HG03439 (cell line): Measurements from ENCODE around the gene INSRR.

Experiments
- ATAC-seq: cut with Tn5 transposase; IDR thresholded peaks from one replicate; pipeline ENCODE4 v1.9.1; 2021; ENCODE audit warnings: mild to moderate bottlenecking, moderate library complexity; ENCODE audit not compliant: unreplicated experiment

Gene INSRR

DNA sequence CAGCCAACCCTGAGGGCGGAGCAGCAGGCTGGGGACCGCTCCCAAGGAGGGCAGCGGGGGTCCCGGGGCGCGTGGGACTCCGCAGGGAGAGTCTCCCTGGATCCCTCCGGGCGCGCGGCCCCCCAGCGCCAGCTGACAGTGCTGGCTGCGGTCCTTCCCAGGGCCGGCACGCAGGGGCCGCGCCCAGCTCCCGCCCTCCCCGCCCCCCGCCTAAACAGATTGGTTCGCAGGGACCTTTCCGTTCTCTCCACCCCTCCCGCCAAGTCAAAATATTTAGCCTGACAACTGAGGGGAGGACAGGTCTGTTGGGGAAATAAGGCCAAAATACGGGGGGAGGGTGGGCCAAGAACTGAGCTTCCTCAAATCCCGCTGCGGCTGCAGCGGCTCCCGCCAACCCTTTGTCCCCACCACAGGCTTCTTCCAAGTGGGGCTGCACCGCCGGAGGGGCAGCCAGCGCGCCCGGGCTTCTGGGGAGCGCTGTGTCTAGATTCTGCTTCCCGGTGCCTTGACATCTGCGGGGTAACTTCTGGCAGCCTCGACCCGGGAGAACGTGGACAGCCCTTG is at the start of gene INSRR:
TSS of gene INSRR (minus strand) at position 159 of the 564 bp plus-strand sequence. CDS start 496 bp downstream, outside the sequence.
- no peak for ATAC-seq

DNA sequence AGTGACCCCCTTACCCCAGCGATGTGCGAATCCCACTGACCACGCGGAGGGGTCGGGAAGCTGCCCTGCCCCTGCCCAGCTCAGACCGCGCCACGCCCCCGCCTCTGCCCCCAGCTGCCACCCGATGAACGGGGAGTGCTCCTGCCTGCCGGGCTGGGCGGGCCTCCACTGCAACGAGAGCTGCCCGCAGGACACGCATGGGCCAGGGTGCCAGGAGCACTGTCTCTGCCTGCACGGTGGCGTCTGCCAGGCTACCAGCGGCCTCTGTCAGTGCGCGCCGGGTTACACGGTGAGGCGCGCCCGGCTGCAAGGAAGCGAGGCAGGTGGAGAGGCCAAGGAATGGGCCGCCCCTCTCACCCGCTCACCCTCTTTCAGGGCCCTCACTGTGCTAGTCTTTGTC is 49.6 kb upstream of the INSRR start:
- ATAC-seq = no peak

DNA sequence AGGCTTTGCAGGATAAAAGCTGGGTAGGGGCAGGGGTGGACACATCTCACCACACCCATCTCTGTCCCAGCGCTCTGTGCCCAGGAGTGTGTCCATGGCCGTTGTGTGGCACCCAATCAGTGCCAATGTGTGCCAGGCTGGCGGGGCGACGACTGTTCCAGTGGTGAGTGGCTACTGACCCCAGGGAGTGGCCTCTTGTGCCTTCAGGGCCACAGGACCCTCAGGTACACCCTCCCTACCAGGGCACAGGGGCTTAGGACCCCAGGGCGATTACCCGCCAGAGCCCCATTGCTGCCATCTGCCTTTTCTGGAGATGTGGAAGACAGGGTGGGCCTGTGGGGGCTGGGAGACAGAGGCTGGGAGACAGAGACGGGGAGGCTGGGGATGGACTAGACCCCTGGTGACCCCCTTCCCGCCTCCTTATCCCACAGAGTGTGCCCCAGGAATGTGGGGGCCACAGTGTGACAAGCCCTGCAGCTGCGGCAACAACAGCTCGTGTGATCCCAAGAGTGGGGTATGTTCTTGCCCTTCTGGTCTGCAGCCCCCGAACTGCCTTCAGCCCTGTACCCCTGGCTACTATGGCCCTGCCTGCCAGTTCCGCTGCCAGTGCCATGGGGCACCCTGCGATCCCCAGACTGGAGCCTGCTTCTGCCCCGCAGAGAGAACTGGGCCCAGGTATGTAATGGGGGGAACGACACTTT is 47.4 kb upstream of the INSRR start:
- ATAC-seq = no peak

DNA sequence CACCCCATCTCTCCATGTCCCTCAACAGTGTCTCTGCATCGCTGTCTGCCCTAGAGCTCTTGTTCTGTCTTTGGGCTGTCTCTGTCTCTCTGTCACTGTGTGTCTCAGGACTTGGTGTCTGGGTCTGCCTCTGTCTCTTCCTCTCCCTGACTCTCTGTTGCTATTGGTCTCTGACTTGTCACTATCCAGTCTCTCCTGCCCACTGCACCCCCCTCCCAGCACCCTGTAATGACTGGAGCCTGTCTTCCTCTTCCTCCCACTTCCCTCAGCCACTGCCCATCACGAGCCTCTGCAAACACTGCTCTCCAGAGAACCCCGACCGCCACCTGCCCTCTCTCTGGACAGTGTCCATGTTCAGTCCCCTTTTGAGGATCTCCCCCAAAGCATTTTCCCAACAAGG is 46.7 kb upstream of the INSRR start:
- ATAC-seq = no peak

DNA sequence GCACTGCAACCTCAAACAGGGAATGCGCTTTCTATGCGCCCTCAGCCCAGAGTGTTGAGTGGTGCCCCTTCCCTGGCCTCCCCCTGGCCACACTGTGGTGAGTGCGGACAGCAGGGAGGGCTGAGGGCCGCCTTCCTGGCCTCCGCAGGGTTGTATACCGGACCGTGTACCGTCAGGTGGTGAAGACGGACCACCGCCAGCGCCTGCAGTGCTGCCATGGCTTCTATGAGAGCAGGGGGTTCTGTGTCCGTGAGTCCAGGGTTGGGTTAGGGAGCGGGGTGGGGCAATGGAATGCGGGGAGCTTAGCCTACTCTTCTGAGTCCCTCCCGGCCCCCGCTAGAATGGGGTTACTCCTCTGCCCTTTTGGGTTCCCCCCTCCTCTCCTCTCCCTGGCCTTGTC is 46.3 kb upstream of the INSRR start:
- no peak for ATAC-seq

DNA sequence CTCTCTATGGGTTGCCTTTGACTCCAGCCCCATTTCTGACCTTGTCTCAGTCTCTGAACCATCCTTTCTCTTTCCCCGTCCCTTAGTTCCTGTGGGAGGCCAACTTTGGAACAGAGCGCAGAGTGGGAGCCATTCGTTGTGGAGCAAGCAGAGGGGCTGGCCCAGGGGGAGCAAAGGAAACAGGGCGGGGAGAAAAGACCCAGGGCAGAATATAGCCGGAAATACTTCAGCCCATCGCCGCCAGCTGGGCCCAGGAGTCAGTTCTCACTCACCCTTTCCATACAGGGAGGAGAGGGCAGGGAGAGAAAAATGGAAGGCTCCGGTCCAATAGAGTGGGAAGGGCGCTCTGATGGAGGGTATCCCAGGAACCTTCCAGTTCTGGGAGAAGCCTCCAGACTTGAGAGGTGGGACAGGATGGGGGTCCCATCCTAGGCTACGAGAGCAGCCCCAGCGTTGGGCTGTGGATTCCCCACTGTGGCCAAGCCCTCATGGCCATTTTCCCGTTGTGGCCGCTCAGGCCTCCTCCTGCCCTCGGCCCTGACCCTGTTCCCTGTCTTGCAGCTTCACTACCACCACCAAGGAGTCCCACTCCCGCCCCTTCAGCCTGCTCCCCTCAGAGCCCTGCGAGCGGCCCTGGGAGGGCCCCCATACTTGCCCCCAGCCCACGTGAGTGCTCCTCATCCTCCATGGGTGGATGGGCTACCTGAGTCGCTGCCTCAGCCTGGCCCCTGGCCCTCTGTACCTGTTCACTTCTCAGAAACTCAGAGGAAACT is 45.5 kb upstream of the INSRR start:
- ATAC-seq = no peak

DNA sequence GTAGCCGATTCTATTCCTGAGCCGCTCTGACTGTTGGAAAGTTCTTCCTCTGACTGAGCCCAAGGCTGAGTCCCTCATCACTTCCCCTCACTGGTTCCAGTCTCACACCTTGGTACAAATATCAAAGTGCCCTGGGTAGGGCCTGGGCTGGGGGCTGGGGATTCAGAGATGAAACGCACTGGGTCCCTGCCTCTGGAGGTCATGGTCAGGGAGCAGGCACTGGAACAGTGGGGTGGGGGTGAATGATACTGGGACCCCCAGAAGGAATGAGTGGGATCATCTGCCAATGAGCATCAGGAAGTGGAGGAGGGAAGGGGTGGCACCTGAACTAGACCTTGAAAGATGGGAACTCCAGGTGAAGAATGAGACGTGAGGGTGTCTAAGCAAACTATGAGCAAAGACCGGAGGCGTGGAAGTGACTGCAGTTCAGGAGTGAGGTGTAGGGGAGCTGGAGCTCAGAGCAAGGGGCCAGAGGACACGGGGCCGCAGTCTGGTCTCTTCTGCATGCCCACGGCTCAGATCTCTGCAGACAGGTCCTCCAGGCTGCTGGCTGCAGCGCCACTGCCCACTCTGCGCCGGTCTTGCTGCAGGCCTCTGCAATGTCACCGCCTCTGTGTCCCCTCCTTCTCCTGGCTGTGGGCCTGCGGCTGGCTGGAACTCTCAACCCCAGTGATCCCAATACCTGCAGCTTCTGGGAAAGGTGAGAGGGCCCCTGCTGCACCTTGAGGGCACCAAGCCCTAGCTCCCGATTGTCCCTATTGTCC is 44.6 kb upstream of the INSRR start:
- no peak for ATAC-seq

DNA sequence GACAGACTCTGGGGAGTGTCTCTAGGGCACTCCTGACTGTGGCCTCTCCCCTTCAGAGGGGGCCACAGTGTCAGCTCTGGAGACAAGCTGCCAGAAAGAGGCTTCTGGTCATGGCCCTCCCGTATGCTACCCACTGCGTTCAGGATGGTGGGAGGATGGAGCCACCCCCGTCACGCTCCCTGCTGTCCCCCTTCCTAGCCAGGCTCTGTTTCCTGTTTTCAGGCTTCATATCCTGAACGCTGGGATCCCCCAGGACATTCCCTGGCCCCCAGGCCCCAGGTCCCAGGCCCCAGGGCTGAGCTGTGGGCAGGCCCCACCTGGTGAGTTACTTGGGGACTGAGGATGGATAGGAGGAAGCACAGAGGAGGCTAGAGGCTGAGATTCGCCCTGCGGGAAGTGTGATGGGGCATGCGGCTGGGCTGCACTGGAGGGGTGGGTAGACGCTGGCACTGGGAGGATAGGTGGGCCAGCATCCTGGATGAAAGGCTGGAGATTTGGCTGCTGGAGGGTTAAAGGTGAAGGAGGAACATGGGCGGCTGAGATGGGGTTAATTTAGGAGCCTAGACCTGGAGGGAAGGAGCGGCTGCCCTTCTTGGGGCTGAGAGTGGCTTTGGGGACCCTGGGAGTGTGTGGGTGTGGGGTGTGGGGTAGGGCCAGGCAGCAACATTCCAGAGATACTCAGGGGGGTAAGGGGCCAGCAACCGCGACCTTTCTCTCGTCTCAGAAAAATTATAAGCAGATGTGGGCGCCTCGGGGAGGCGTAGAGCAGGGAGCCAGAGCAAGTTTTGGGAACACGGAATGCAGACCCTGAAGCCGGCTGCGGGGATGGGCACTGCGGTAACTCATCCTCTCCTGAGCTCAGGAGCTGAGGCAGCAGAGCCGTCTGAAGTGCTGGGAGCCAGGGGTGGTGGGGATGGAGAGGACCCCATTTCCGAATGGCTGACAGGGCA is 43.3 kb upstream of the INSRR start:
- no peak for ATAC-seq

DNA sequence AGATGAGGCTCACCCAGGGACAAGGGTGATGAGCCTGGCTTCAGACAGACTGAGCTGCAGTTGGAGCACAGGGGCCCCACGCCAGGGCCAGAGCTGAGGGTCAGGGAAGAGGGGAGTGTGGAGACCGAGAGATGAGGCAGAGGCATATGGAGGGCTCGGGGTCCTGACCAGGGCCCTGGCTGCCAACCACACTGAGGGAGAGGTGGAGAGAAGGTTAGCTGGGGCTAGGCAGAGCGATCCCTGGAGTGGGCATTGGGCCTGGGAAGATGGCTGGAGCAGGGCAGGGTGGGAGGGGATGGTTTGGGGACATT is 42.6 kb upstream of the INSRR start:
- ATAC-seq = no peak

DNA sequence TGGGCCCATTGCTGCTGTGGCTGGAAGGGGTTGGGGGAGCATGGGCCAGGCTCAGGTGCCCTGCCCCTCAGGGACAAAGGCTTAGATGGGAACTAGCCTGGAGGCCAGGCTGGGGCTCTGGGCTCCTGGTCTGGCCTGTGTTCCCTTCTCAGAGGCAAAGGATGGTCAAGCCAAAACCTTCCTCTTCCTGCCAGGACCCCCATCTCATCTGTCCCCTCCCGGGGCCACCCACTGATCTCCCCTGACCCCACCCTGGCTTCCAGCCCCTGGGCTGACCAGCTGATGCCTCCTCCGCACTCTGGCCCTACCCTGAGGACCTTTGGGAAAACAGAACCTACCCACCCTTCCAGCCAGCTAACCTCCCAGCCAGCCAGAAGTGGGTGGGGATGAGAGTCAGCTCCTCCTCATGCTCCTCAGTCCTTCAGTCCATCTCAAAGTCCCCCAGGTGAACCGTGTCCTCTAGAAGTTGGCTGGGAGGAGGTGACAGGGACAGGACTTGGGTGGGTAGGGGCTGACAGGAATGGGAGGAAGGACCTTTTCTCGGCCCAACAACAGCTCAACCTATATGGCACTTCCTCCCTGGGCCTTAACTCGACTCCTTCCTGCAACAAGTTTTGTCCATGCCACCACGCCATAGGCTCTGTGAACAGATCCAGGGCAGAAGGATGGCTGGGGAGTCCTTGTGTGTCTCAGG is 42.1 kb upstream of the INSRR start:
- no peak for ATAC-seq

DNA sequence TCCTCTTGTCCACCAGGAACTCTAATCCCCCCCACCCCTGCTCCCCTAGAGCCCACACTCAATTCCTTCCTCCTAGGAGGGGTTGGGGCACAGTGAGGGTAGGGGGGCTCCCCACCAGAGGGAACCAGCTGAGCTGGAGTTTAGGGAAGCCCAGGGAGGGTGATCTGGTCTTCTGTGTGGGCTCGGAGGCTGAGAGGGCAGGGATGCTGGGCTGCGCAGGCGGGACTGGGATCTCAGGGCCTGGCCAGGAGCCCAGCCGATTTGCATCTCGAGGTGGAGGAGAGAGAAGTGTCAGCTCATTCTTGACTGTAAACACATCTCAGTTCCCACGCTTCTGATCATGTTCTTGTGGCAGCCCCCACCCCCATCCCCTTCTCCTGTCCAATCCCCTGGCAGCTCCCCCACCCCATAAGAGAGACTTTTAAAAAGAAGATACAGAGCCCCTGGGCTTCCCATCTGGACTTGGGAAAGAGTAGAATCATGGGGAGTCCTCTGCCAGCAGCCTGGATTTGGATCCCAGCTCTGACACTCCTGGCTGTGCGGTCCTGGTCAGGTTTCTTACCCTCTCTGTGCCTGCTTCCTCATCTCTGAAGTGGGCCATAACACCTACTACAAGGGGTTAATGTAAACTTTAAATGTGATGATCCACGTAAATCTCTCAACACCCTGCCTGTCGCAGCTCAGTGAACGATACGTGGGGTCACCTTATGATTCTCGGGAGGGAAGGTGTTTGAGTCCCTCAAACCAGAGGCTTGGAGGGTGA is 41.2 kb upstream of the INSRR start:
- ATAC-seq = no peak

DNA sequence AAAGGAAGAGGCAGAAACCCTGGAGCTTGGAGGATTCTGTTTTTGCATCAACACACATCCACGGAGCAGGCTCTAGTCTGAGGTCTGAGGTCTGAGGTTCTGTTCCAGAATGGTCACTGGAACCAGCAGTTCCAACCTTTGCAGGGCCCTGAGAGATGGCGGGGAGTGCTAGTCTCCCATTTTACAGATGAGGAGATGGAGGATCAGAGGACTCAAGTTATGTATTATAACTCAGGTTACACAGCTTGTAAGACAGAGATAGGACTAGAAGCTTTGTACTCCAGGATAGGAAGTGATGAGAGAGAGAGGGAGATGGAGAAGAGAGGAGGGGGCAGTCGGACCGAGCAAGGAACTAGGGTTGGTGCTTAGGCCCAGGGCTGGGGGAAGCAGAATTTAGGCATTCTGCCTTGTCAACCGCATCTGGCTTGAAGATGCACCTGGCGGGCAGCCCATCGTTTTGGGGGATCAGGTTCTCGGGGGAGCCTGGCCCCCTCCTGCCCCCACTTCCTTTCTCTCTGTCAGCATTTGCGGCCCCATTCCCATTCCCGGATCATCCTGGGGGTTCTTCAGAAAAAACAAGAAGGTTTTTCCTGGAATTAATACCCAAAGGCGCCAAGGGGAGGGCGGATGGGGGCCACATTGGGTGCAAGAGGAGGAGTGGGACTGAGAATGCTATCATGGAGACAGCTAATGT is 40.2 kb upstream of the INSRR start:
- ATAC-seq = no peak

DNA sequence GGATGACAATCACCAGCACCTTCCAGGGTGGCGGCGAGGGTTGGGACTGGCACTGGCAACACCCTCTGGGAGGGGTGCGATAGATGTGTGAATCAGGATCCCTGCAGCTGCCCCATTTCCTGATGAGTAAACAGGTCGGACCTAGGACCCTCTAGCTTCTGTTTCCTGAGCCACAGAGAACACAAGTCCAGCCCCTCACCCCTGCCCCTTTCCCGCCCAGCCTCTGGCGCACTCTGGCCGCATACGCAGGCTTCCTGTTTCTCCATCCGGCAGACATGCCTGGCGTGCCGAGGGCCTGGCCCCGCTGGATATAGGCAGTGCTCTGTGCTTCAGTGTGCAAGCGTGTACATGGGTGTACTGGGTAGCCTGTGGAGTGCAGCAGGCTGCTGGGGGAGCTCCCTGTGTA is 39.2 kb upstream of the INSRR start:
- no peak for ATAC-seq

DNA sequence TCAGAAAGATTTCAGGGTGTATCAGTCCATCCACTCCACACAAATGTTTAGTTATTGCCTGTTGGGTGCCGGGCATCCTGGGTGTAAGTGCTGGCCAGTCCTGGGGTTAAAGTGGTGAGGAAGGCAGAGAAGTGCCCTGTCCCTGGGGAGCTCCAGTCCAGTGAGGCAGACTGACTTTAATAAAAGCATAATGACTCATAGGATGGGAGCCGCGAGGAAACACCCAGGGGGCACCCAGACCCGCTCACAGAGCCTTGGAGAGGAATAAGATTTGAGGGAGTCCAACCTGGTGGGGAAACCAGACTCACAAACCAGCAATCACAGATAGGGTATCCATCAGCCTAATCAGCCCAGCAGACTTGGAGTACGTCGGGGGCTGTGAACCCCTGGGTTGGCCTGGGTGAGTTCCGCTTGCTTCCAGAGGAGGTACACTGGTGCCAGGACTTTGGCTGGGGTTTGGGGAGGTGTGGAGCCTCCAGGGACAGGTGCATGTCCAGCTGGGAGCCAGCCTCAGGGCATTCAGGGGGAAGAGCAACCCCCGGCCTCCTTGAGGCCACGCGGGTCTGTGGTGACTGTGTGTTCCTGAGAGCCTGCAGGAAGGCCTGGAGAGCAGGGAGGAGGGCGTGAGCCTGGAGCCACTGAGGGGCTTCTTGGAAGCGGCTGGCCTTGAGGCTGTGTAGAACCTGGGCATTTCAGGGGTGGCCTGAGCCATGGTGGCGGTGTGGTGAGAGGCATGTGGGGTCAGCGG is 38.3 kb upstream of the INSRR start:
- no peak for ATAC-seq

DNA sequence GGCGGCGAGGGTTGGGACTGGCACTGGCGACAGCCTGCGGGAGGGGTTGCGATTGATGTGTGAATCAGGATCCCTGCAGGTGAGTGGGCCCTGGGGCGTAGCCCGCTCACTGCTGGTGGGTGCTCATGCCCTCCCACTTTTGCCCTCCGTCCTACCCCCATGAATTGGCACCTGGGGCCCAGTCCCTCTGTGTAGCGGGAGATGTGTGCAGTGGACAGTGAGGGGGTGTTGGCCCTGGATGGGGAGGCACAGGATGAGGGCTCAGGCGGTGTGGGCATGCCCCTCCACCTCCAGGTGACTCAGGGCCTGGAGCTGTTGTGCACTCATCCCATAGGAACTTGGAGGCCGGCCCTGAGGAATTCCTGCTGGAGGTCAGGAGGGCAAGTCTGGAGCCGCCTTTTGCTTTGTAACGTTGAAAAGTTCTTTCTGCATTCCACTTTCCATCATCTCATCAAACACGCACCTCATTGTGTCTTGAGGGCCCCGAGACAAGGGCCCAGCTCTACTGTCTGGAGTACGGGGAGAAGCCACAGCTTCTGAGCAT is 37.6 kb upstream of the INSRR start:
- ATAC-seq = no peak

DNA sequence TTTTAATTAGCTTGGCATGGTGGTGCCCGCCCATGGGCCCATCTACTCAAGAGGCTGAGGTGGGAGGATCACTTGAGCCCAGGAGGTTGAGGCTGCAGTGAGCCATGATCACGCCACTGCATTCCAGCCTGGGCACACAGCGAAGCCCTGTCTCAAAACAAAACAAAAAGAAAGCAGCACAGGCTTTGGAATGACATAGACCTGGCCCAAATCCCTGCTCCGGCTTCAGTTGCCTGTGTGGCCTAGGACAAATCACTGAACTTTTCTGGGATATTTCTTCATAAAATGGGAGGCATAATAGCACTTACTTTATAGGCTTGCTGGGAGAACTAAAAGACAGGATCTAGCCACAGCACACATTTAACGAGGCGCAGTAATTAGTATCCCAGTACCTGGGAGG is 37.0 kb upstream of the INSRR start:
- no peak for ATAC-seq

DNA sequence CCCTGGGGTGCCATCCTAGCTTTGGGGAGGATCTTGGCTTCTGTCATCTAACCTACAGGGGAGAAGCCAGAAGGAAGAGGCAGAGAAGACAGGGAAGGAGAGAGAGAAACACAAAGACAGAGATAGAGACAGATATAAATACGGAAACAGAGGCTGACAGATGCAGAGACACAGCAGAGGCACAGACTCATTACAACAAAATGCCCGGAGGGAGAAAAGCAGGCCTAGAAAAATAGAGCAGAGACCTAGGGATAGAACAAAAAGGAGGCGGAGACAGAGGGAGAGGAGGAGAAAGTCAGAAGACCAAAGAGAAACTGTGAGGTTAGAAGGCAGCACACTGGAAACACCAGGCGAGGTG is 36.5 kb upstream of the INSRR start:
- ATAC-seq = no peak
